ENCODE data around the gene IQCC.

- TF ChIP-seq CTCF (IDR thresholded peaks at IDR 0.05), result peak in 2 of 3 donors; percentile 22 to 27
- no peak for TF ChIP-seq POLR2A (IDR thresholded peaks at IDR 0.05)
- TF ChIP-seq POLR2AphosphoS5 (IDR thresholded peaks at IDR 0.05), result peak in 2 of 3 donors; percentile 32 to 60
These were observed 34.9 kb downstream of the IQCC start for GRCh38 chr1:32240140-32240951.
